Measurements from ENCODE around the gene ENAH.

Gene ENAH

DNA sequence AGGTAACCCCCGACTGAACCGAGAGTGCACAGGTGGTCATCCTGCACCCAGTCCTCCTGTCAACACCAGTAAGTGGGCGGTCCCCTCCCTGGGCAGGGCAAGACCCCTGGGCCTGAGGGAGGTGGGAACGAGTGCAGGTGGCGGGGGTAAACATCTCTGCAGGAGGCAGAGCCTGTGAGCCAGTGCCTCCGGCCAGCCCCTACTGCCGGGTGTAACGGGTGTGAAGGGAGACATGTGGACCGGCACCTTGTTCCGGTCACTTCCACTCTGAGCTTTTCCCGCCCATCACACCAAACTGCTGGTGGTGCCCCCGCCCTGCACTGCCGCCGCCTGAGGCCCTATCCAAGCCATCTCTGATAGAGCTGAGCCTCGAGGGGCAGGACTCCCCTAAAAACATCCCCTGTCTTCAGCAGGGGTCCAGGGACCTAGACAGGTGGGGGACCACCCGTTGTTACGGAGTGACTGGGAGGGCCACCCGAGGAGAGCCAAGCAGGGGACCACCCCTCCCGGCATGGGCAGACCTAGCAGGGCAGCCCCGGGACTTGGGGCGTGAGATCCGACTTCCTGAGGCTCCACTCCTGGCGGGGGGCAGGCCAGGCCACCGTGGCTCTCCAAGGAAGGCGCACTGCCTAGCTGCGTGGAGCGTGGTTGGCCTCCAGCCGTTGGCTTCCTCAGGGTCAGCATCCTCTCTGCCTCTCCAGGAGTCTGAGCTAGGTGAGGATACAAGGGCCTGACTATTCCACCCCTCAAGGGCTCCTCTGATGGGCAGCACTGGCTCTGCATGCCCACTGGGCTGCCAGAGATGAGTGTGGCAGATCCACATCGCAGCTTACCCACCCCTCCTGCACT, 181.2 kb downstream of the ENAH start:
- DNase-seq (ENCODE audit: low read depth in 2 of 2), result no peak

DNA sequence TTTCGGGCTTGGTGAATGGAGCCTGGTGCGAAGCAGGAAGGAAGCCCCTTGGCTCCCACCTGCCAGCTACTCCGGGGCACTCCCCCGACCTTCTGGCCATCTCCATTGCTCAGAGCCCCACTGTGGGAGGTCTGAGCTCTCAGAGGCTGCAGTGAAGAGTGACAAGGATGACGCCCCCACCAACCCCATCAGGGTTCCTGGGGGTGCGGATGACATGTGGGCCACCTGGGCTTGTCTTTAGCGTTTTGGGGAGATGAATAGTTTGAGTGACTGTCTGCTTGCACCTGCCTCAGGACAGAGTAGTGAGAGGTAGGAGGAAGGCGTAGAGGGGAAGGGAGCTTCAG, 181.8 kb downstream of the ENAH start:
- no peak for DNase-seq (ENCODE audit: low read depth in 2 of 2)

DNA sequence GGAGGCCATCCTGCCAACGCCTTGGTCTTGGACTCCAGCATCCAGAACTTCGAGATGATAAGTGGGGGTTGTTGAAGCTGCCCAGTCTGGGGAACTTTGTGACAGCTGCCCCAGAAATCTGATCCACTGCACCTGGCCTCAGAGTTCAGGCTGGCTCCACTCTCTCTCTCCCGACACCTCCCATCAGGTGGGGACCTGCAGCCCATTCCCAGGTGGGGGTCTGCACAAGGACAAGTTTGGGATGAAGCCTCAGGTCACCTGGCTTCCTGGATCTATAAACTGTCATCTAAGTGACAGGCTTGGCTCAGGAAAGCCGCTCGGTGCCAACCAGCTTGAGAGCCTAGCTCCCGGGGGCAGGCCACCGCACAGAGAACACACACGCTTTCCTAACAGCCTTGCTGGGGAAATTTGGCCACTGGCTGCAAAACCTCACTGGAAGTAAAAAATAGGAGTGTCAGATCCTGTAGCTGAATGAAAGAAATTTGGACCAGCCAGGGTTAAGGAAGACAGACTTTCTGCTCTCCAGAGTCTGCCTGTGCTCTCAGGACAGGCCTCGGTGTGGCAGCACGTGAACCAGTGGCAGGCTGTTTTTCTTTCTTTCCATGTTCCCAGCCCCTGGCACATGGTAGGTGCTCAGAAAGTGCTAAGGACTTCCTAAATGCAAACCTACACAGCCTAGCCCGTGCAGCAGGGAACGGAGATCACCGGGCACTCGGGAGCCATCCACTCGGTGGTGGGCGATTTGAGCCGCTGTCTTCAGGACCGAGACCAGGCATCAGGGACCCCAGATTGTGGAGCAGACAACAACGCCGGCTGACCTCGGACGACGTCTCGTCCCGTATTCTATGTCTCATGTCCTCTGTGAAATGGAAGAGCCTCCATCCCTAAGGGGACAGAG, 182.5 kb downstream of the ENAH start:
- no peak for DNase-seq (ENCODE audit: low read depth in 2 of 2)

DNA sequence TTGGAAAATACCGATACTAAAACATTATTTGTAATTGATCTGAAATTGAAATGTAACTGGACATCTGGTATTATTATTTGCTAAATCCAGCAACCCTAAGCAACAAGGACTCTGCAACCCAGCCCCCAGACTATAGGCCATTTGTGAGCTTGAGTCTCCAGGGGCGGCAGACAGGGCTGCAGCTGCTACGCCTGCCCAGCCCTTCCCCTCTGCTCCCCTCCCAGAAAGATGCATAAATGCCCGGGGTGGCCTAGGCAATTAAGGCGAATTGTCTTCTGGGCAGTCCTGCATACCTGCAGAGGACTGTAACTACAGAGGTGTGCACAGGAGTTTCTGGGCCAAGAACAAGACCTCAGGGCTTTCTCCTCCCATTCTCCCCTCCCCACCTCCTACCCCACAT, 183.9 kb downstream of the ENAH start:
- no peak for DNase-seq (ENCODE audit: low read depth in 2 of 2)

DNA sequence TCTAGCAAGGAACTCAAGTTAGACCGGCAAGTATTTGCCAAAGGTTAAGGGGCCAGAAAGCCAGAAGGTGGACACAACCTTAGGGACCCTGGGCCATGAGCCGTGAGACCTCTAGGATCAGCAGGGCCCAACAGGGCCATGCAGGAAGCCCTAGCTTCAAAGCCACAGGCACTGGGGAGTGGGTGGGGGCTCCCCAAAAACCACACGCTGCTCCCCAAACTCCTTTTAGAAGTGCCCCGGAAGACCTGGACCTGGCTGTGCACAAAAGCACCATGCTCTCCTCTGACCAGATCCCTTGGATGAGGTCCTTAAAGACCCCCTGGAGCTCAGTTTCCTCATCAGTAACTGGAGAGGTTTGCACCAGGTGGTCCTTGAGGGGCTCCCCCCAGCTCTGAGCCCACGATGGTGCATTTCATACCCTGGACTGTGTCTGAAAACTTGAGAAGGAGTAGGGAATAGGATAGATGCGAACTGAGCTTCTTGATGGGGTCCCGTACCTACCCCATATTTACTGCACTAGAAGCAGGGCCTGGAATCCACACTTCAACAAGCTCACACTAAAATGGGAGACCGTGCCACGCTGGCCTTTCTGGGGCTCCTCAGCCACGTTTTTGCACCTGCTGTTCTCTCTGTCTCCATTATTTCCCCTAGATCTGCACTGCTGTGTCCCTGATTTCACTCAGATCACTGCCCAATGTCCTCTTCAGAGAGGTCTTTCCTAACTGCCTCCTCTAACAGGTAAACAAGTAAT, 184.5 kb downstream of the ENAH start:
- no peak for DNase-seq (ENCODE audit: low read depth in 2 of 2)

DNA sequence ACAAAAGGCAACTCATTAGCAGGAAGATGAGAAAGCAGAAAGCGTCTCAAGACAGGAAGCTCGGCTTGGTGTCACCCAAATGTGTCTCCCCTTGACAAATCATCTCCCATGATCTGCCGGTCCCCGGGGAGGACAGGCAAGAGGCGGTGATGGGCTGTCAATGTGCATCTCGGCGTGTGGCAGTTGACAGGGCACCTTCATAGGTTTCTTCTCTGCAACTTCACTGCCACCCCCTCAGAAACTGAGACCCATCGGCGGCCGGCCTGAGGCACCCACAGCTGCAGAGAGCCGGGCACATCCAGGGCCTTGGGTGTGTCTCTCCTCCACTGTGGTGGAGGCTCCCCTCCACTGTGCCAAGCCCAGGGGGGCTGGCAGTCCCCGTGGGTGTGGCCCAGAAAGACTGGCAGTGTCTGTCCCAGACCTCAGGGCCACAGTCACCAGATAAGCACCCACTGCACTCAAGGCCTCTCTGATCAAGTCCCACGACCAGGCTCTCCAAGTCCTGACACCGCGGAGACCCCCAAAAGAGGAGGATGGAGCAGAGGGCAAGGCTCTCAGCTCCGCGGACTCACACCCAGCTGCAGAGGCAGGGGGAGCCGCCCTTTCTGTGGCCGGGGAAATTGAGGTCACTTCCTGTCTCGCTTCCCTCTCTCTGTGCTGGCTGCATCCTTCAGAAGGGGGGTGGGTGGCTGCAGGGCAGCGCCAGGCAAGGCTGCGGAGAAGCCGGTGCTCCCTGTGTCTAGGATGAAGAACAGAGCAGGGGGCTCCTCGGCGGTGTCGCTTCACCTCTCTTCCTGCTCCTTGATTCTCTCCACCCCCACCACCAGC, 185.5 kb downstream of the ENAH start:
- DNase-seq (ENCODE audit: low read depth in 2 of 2), result peak; percentile 42 to 46

DNA sequence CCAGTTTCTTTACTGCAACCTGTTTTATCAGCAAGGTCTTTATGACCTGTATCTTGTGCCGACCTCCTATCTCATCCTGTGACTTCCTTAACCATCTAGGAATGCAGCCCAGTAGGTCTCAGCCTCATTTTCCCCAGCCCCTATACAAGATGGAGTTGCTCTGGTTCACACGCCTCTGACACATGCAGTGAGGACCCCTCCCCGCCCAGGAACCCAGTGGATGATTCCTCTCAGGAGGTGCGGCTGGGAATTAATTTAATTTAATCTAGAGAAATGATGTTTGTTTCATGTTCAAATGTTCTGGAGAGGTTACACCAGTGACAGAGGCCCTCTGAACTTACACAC, 186.1 kb downstream of the ENAH start:
- no peak for DNase-seq (ENCODE audit: low read depth in 2 of 2)

DNA sequence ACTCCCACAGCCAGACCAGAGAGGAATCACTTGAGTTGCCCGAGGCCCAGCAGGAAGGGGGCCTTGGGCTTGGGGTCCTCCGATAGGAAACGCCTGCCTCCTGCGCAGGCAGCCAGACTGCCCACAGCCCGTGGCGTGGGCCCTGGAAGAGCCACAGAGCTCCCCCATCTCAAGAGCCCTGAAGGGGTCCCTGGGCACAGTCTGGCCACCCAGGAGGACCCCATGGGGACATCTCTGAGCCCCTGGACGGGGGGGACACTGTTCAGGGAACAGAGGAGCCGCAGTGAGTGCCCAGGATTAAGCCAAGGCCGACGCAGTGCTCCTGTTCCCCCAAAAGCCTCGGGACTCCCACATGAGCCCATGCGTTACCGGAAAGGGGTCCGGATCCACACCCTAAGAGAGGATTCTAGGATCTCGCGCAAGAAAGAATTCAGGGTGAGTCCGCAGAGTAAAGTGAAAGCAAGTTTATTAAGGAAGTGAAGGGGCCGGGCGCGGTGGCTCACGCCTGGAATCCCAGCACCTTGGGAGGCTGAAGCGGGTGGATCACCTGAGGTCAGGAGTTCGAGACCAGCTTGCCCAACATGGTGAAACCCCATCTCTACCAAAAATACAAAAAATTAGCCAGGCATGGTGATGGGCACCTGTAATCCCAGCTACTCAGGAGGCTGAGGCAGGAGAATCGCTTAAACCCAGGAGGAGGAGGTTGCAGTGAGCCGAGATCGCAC, 187.0 kb downstream of the ENAH start:
- DNase-seq (ENCODE audit: low read depth in 2 of 2), result no peak

DNA sequence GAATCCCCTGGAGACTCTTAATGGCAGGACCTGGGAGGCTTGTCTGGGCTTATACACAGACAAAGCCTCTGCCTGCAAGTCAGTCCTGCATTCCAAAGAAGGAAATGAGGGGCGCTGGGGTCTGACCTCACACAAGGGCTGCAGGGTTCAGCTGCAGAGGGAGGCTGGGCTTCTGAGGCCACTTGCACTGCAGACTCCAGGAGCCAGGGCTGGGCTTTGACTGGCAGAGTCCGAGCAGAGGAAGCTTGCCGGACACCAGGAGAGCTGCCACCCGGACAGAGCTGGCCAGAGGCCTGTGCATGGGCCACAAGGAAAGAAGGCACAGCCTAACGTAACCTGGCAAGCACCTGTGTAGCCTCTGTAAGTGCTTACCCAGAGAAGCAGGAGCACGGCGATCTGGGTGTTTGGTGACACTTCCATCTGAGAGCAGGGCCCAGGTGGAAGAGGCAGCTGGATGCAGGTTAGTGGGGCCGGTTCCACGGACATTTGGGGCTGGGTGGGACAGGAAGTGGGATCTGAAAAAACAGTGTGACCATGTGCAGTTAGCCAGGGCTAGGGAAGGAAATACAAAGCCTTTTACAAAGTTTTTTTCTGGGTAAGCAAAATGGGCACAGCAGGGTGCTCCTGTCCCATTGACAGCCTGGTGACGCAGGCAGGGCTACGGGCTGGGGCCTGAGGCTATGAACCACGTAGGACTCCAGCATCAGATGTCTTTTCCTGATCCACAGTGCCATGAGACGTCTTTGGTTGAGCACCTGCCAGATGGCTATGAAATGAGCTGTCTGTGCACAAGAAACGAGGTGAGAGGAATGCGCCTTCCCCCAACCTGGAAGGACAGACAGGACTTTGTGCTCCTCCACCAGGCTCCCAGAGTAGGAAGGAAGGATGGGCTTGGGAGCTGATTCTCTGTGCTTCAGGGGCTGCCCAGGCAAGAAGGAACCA, 187.8 kb downstream of the ENAH start:
- no peak for DNase-seq (ENCODE audit: low read depth in 2 of 2)

DNA sequence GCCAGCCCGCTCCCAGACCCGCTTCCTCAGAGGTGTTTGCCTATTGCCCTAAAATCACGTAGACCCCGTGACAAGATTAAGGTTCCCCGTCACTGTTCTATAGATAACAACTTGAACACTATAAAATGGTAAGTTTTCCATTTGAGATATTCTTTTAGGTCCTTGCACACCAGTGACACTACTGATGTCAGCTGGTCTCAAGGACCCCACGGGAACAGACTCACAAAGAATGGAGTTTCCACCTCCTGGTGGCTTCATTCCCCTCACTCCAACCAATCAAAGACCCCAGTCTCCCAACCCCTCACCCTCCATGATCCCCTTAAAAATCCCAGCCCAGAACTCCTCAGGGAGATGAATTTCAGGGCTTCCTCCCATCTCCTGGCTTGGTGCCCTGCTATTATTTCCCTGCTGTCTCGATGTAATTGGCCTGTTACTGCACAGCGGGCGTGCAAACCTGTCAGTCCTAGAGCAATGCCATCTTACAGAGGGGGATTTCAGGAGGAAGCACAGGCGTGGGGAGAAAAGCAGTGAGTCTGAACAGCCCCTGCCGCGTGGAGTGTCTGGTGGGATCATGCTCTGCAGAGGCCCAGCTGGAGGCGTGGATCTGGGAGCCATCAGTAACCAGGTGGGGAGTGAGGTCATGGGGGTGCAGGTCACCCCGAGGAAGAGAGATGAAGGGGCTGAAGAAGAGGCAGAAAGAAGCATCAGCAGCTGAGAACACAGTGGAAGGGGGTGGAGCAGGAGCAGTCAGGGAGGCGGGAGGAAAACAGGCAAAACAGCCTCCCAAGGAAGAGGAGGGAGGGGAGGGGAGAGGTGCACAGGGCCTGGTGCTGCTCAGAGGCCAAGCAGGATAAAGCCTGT, 190.0 kb downstream of the ENAH start:
- DNase-seq (ENCODE audit: low read depth in 2 of 2), result no peak

DNA sequence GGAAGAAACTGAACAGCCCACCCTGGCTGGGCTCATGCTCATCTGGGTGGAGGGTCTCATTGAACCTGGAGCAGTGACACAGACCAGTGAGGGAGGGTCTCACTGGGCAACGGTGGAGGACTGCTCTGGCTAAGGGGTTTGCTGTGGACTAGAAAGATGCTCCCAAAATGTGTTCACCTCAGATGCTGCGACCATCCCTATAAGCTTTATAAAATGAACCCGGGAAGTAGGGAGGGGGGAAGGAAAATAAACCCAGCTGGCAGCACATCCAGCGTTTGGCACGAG, 190.6 kb downstream of the ENAH start:
- no peak for DNase-seq (ENCODE audit: low read depth in 2 of 2)

DNA sequence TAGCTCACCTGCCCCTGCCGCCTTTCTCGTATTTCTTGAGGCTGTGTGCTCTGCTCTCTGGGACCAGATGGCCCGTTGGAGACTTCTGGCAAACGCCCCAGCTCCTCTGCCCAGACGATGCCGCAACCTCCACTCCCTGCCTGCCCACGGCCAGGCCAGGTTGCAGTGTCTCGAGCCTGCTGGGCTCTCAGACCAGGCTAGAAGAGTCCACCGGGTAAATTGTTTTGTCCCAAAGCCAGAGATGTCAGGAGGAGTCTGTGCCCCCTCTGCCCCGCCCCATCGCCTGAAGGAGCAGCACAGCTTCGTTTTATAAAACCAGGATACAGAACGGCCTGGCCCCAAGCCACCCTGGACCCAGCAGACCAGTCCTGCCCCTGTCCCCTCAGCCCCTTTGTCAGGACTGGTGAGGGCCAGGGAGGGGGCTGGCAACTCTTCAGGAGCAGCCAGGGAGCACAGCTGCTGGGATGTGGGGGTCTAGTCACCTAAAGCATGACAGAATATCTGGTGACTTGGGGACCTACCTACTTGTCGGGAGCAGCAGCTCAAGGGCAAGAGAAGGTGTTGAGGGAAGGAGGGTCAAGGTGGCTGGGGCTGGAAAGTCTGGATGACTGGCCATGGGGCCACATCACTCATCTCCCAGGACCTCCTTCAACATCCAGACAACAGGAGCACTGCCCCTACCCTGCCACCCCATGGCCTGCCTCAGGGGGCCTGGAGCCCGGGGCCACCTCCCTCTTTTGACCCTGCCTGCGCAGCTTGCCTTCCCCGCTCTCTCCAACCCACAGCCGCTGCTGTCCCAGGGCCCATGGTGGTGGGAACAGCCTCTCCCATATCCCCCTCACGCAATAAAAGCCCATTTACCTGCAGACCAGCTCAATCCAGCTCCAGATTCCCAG, 191.1 kb downstream of the ENAH start:
- DNase-seq (ENCODE audit: low read depth in 2 of 2), result no peak

DNA sequence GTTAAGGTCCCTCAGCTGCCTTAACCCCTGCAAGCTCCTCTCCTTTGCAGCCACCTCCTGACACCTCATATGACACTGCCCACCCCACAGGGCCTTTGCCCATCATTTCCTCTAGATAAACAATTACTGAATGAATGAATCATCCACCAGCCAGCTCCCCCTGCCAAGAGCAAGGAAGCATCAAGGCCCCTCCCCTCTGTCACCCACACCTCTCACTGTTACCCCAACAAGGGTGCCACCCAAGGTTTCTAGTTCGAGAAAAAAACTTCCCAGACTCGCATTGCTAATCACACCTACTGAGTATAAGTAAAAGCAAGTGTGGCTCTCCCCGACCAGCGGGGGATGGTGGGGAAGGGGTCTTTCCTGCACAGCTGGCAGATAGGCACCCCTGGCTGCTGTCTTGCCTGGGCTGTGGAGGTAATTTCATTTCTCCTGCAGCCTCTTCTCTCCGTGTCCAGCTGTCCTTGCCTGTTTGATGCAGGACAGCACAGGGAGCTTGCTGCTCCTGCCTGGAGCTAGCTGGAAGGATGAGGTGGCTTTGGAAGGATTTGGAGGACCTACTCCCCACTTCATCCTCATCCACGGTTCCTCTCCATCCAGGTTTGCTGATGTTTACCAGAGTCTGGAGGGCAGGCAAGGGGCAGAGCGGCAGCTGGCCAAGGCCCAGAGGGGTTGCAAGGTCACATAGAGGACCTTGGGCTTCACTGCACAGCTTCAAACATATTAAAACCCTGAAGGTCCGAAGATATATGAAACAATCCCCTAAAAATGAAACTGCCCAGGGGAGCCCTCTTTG, 192.0 kb downstream of the ENAH start:
- DNase-seq (ENCODE audit: low read depth in 2 of 2), result no peak

DNA sequence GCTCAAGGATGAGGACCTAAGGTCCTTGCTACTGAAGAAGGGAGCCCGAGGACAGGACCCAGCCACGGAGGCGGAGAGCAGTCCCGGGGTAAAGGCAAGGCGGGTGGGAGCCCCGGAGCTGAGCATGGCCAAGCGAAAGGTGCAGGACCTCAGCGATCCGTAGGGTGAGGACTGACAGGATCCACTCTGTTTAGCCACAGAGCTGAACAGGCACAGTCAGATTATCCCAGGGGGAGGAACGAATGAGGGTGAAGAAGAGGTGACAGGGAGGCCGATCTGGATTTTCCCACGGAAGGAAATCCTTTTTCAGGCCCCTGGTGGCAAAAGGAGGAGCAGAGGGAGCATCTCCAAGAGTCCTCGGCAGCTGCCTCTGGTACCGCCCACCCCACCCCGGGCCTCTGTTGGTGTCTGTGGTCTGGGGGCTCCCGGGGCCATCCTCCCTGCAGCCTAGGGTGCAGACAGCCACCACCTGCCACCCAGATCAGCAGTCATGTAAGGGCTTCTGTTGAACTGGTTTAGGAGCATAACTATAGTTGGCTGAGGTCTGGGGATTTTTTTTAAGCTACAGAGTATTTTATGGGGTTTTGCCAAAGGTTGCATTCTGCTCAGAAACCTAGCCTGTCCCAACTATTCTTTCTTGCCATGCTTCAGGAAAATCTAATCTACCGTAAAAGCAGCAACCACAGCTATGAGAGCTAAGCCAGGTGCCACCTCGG, 192.7 kb downstream of the ENAH start:
- no peak for DNase-seq (ENCODE audit: low read depth in 2 of 2)

DNA sequence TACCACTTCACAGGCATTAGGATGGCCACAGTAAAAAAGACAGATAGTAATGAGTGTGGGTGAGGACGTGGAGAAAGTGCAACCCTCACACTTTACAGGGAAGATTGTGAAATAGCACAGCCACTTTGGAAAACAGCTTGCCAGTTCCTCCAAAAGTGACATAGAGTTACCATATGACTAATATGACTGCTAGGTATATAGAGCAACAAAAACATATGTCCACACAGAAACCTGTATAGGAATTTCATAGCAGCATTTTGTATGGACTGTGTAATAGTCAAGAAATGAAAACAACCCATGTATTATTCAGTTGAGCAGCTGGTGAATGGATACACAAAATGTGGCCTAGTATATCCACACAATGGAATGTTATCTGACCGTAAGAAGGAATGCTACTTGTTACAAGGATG, 194.7 kb downstream of the ENAH start:
- no peak for DNase-seq (ENCODE audit: low read depth in 2 of 2)

DNA sequence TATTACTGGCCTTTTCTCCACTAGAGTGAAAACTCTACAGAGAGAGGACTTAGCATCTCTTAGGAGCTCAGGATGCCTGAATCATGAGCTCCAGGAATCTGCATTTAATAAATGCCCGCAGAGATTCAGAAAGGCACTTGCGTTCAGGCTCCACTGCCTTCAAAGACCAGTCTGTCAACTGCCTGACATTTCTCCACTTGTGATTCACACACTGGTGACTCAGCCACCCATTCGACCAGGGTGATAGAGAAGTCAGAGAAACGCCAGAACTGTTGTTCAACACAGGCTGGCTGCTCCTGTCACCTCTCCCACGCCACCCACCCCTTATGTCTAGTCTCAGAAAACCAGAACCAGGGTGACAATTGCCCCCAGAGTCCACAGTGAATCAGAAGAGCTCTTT, 198.2 kb downstream of the ENAH start:
- DNase-seq (ENCODE audit: low read depth in 2 of 2), result peak in 1 of 2 donors; percentile 70

All from stimulated activated CD4-positive, alpha-beta T cell treated with anti-CD3 and anti-CD28 coated beads, Interleukin-1b, Interleukin-23, amount 100 ng/mL, for 1 hour (primary cell).